HG03175 (cell line): ENCODE data around the gene MRPL17.

Source experiments
- ATAC-seq: cut with Tn5 transposase; IDR thresholded peaks from one replicate; pipeline ENCODE4 v1.9.1; 2021; ENCODE audit warnings: mild to moderate bottlenecking, moderate library complexity; ENCODE audit not compliant: unreplicated experiment

The MRPL17 gene

DNA sequence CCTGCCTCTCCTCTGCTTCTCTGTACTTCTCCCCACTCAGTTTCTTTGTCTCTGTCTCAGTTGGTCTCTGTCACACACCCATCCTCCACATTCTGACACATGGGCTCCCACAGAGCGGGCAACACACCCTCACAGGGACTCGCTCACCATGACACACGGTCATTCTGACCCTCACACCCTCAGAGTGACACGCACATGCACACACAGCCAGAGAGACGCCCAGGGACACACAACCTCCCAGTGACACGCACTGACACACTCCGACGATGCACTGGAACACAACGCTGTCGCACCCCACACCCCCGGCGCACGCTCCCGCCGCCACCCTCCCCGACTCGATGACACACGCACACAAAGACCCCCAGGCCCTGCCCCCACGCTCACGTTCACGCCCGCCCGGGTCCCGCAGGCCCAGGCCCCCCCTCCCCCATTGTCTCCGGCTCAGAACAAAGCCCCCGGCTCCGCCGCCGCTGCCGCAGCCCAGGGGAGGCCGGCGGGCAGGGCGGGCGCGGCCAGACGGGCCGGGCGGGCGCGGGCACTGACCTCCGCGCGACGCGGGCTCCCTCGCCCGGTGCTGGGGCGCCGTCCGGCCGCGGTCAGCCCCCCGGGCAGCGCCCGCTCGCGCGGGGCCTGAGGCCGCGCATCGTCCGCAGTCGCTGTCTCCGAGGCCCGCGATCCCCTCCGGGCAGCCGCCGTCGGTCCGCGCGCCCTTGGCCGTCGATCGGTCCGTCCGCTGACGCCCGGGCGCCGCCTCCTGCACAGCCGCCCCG lies 27.9 kb downstream of the MRPL17 start:
- ATAC-seq: no peak

DNA sequence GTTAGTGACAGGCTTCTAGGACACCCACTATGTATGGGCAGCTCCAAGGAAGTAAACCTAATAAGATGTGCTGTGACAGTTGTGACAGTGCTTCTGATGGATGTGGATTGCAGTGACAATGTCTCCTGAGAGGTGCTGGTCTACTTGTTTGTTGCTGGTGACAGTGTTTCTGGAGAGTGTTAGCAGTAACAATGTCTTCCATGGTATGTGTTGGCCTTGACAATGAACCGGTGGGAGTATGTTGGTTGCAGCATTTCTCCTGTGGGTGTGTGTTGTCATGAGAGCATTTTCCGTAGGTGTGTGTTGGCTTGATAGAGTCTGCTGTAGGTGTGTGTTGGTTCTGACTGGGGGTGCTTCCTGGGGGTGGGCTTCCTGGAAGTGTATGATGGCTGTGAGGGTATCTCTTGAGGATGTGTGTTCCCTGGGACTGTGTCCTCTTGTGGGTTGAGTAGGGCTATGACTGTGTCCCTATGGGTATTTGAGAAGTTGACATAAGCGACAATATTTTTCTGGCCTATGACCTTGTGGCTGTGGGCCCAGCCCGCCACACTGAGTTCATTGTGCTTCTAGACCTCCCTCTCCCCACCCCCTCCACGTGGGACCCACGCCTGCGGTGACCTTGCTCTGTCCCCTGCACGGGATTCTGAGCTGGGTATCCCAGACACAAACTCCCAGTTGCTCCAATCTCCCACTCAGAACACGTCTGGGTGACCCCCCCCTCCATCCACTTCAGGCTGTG lies 28.7 kb downstream of the MRPL17 start:
- ATAC-seq: no peak

DNA sequence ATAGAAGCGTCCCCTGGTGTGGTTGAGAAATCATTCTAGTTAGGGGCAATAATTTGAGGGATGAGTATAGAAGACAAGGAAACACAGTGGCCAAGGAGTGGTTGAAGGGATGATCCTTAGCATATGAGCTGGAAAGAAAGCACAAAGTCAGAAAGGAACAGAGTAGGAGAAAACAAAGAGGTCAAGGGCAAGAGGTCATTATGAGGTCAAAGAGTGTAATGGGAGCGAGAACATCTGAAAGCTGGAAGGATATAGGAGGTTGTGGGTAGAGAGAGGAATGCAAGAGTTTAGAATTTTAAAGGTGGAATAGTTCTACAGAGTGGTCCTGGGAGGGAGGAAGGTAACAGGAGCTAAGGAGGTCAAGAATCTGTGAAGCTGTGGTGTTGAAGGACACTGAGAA lies 29.5 kb downstream of the MRPL17 start:
- no peak for ATAC-seq

DNA sequence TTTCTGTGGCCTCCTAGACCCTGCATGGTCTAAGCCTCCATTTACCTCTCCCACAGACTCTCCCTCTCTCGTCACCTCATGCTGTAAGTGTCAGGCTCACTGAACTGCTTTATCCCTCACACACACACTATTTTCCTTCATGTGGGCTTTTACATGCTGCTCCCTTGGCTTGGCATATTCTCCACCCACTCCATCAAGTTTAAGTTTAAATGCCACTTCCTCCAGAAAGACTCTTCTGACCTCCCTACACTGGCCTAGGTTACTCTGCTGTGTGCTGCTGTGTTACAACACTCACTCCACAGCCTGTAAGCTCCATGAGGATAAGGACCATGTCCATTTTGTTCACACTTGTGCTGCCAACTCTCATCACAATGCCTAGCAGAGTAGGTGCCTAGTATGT lies 30.0 kb downstream of the MRPL17 start:
- no peak for ATAC-seq

DNA sequence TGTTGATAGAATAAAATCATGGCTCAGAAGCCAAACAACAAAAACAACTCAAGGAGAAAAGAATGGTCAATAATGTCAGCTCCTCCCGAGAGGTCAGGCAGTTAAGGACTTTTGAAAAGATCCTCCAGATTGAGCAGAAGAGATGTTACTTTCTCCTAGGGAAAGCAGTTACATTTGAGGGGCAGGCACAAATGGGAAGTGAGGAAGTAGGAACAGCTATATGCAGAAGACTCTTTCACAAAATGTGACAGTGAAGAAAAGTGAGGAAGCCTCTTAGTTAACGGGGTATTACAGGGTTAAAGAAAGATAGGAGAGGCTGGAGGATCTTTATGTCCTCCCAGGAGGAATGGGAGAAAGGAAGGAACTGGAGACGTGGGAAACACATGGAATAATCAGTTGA lies 31.0 kb downstream of the MRPL17 start:
- no peak for ATAC-seq

DNA sequence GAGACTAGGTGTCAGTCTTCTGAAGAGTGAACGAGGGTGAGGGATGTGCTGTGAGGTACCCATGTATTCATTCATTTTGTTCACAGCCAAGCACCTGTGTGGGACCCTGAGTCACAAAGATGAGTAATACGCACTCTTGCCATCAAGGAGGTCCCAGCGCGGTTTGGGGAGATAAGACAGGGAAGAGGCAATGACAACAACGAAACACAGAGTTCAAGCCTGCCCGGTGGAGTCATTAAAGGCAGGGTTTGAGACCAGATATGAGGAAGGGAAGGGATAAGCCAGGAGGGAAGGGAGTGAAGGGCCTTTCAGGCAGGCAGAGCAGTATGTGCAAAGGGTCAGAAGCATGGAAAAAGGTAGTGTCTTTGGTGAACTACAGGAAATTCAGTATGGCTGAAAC lies 32.2 kb downstream of the MRPL17 start:
- ATAC-seq: no peak

DNA sequence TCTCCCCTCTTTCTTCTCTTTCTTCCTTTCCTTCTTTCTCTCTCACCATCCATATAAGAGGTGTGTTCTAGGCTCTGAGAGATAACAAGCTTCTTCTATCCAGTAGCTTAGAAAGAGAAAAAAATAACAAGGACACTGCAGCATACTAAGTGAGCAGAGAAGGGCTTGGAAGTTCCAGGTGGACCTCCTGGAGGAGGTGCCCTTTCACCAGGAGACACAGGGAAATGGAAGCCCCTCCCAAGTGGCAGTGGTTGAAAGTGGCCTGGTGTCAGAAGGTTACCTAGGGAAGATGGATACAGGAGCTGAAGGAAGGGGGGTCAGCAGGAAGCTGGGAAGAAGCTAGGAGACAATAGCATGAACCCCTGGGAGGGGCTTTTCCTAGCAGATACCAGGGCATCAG lies 33.0 kb downstream of the MRPL17 start:
- no peak for ATAC-seq

DNA sequence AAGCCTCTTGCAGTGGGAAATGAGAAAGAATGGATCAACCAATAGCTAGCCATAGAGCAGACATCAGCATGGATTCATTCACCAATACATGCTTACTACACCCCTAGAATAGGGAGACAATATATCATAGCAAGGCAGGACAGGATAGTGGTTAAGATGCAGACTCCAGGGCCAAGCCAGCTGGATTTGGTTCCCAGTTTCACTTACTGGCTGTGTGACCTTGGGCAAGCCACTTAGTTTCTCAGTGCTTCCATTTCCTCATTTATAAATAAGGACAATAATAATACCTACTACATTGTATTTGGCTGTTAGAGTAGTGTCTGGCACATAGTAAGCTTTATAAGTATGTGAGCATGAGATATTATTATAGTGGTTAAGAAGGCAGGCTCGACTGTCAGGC lies 34.6 kb downstream of the MRPL17 start:
- ATAC-seq: no peak

DNA sequence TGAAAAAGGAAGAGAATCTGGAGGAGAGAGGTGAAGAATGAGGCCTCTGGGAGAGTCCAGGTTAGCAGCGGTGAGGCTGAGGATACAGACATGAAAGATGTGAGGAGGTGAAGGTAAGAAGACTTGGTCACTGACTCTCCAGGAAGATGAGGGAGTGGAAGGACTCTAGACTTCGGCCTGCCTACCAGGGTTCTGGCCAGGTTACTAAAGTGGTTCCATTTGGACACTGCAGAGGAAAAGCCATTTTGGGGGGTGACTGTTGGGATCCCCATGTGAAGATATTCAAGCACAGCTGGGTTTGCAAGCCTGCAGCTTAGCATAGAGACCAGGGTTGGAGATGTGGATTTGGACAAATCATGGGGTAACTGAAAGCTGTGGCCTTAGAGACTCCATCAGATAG lies 35.3 kb downstream of the MRPL17 start:
- no peak for ATAC-seq

DNA sequence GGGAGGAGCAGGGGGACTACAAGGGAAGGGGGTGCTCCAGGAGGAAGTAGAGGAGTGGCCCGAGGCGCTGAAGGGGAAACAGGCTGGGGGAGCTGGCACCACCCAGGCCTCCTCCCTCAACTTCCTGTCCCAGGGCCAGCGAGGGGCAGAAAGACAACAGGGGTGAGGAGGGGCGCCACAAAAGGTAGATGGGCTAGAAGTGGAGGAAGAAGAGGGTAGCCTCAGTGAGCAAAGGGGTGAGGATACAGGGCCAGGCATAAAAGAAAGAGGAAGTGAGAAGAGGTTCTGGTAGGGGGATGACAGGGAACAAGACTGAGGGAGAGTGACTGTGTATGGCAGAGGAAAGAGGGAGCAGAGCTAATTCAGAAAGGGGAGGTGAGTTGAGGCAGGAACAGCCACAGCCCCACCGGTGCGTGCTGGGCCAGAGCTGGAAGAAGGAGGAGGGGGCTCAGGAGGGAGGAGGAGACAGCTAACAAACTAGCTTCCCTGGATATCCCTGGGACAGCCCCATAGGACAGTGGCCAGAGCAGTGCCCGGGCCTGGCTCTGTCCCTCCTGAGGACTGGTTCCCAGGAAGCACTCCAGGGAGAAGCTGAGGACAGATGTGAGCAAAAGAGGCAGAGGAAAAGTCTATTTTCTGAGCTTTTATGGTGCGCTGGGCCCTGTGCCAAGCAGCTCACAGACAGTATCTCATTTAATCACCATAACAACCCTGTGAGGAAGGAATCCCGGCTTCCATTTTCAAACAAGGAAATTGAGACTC lies 36.0 kb downstream of the MRPL17 start:
- peak; percentile 89 for ATAC-seq

DNA sequence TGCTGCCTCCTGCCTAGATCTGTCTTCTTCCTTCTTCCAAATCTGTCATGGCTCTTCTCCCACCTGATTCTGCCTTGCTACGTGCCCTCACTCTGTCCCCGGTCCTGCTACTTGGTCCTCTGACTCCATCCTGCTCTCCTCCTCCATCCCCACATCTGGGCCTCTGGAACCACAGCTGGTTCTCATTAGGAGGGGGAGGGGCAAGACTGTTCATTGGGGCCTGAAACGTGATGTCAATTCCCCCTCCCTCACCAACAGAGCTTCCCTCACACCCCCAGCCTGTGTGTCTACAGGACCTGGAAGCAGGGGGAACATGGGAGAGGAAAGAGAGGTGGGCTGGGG lies 36.6 kb downstream of the MRPL17 start:
- peak; percentile 6 for ATAC-seq

DNA sequence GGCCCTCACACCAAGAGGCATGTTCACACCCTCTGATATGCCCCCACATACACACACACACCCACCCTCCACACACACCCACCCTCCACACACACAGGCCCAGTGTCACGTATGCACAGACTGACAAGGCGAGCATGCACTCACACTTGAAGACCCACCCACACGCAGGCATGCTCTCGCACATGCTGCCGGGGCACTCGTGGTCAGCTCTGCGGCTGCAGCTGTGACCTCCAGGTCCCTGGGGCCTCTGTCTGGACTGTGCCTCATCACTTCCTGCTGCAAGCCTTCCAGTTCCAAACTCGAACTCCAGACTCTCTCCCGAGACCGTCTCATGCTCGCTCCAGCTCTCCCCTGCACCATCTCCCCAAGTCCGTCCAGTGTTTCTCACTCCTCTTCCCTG lies 37.1 kb downstream of the MRPL17 start:
- ATAC-seq: no peak

DNA sequence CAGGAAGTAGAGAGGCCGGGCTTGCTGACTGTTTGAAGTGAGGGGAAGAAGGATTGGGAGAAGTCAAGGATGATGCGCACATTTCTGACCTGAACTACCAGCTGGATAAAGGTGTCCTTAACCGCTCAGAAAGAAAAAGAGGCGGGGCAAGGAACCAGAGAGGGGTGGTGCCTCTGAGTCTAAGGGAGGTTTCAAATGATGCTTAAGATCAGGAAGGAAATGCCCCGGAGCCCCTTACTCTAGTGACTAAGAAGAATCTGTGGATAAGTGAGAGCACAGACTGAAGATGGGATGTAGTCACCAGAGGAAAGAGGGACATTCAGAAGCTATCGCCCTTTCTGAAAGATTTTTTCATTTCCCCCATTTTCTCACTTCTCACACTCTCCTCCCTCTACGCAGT lies 40.2 kb downstream of the MRPL17 start:
- no peak for ATAC-seq

DNA sequence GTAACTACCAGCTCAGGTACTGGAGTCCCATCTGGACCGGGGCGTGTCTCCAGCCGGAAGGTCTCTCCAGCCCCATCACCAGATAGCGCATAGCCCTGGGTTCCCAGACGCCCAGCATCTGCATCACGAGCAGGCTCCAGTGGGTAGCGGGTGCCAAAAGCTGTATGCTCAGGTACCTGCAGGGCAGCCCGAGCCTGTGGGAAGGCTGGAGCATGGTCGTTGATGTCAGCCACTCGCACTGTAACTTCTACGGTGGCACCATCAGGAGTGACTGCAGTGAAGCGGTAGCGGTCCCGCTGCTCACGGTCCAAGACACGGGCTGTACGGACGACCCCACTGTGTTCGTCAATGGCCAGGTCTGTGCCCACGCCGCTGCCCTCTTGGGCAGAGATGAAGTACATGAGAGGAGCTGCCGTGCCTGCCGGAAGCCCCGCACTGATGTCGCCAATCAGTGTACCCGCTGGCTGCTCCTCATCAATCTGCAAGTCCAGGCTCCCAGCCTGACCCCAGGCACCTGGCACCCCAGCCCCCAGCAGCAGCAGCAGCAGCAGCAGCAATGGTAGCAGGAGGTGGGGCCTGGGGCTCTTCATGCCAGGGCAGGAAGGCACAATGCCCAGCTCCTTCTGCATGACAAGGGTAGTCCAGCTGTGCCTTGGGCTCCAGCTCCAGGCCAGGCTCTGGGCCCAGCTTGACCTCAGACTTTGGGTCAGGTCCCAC lies 42.0 kb downstream of the MRPL17 start:
- ATAC-seq: no peak

DNA sequence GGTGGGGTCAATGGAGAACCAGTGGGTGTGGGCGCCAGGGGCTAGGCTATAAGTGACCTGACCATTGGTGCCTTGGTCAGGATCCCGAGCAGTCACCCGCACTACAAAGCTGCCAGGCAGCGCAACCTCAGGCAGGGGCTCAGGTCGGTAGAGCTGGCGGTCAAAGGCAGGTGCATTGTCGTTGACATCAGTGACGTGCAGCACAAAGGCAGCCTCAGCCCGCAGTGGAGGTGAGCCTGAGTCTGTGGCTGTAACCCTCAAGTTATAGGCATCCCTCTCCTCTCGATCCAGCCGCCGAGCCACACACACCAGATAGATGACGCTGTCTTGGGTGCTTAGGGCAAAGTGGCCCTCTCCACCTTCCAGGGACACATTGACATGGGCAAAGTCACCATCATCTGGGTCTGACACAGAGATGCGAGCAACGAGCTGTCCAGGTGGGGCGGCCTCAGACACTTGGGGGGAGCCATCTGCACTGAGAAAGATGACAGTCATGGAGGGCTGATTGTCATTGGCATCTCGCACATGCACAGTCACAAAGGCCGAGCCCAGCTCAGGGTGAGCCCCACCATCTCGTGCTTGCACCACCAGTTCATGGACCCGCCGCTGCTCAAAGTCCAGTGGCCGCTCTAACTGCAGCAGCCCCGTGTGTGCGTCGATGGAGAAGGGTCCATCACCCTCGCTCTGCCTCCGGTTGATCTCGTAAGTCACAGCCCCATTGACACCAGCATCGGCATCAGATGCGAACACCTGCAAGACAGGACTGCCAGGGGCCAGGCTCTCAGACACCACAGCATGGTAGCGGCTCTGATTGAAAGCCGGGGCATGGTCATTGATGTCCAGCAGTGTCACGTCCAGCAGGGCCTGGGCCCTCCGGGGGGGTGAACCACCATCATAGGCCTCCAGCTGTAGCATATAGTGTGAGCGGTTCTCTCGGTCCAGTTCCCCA lies 42.8 kb downstream of the MRPL17 start:
- no peak for ATAC-seq

DNA sequence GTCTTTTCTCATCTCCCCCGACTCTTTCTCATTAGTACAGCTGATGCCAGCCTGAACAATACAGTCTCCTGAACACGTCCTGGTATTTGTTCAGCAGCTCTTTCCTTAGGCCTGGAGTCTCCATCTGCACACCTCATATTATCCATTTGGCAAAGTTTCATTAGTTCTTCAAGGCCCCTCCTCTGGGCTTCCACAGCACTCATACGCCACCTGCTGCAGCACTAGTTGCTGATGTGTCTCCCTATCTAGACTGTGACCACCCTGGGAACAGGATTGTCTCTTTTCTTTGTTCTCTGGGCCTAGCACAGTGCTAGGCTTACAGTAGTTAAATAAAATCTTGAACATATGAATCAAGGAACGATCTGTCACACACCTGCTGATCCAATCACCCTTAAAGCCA lies 44.7 kb downstream of the MRPL17 start:
- ATAC-seq: no peak

DNA sequence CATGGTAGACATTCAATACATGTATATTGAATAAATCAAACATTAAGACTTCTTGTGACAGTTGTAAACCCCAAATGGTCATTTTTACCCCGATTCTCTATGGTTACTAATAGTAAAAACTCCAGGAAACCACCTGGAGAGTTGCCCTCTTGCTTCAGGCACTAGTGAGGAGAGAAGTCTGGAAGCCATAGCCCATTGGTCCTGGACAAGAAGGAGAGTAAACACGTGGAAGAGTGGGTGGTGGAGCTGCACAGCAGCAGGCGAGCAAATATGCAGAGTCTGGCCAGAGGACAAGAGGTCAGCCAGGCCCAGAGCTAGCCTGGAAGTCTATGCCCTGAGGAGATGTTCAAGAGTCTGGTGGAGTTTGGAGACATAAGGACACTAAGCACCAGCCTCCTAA lies 45.3 kb downstream of the MRPL17 start:
- ATAC-seq: no peak

DNA sequence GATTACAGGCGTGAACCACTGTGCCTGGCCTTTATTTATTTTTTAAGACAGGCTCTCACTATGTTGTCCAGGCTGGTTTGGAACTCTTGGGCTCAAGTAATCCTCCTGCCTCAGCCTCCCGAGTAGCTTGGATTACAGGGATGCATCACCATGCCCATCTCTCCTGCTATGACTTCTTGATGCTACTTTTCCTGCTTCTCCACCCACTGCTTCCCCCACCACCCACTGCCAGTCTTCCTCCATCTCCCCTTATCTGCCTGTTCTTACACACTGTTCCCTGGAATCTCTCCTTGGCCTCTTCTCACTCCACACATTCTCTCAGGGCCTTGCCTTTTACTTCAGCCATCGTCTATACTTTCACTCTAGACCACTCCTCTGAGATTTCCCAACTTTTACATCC lies 46.7 kb downstream of the MRPL17 start:
- ATAC-seq: no peak

DNA sequence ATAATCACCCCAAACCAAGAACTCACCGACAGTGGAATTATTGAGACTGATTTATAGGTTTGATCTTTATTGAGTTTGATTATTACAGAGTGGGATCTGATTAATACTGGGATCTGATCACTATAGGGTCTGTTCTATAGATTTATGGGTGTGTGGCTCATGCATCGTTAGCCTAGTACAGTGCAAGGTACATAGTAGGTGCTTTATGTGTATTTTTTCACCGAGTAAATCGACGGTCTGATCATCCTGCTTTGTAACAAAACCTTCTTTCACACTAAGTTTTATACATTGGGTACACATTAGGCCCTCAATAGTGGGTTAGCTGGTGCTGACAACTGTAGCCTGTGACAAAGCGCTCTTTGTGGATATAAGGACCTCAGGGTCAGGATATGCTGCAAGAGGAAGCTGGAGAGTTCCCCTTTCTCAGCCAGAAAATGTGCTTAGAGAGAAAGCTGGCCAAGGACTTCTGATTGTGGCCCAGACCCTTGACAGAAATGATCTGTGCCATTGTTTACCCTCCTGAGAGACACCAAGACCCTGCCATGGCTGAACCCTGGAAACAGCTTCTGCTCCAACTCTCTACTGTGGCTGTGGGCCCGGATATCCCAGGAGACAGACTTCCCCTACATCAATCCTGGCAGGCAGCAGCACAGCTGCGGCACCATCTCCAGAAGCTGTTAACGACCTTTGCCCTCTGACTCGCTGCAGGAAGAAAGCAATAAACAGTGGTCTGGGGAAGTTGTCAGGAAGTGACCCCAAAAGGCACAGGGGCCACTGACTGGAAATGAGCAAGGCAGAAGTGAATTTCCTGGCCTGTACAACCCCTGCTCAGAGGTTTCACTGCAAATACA lies 47.8 kb downstream of the MRPL17 start:
- no peak for ATAC-seq
